Fibroblast of the aortic adventitia (primary cell): Measurements from ENCODE around the gene TOMM7. TPM values are rescaled to one million over a fixed set of nuclear protein-coding genes. Genes with fewer than 3 reads are reported as not detected.
"Not testable (repeated sequence)": the region's sequence is repeated elsewhere in the genome, so short reads cannot be mapped to it uniquely, and the experiment has no call there.

Source experiments
- DNase-seq: peaks from one replicate; pipeline ENCODE4 v3.0.0-alpha.2; 2010; ENCODE audit warnings: low read depth
- H3K4me3 ChIP-seq: 2 replicates; pipeline ENCODE4 v1.5.1; 2011; ENCODE audit warnings: low read depth, mild to moderate bottlenecking, control low read depth, low read length, moderate library complexity
- total RNA-seq: library from RNA; depleted of rRNA; stranded (reverse); fragments of >200 nt; gene quantifications from 2 replicates; pipeline ENCODE4 v1.2.3, GENCODE V29; 2012; ENCODE audit warnings: low replicate concordance
- TF ChIP-seq, protein P1 (sequence below): IDR thresholded peaks from 2 replicates; pipeline ENCODE4 v1.5.1; 2011; ENCODE audit warnings: mild to moderate bottlenecking, low read length, control low read depth, inconsistent platforms; ENCODE audit not compliant: insufficient read depth

TOMM7 gene
- total RNA-seq, 1 donor, result 217 TPM

DNA sequence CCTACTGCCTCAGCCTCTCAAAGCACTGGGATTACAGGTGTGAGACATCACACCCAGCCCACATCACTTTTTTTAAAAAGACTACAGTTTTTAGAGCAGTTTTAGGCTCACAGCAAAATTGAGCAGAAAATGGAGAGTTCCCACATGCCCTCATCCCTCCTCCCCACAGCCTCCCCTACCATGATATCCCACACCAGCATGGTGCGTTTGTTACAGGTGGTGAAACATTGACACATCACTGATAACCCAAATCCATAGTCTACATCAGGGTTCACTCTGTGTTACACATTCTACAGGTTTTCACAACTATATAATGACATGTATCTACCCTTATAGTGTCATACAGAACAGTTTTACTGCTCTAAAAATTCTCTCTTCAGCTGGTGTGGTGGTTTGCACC, 24.3 kb upstream of the TOMM7 start:
- H3K4me3 ChIP-seq, result no peak overlapping the region
- DNase-seq, result no peak
- TF ChIP-seq, protein P1, sequence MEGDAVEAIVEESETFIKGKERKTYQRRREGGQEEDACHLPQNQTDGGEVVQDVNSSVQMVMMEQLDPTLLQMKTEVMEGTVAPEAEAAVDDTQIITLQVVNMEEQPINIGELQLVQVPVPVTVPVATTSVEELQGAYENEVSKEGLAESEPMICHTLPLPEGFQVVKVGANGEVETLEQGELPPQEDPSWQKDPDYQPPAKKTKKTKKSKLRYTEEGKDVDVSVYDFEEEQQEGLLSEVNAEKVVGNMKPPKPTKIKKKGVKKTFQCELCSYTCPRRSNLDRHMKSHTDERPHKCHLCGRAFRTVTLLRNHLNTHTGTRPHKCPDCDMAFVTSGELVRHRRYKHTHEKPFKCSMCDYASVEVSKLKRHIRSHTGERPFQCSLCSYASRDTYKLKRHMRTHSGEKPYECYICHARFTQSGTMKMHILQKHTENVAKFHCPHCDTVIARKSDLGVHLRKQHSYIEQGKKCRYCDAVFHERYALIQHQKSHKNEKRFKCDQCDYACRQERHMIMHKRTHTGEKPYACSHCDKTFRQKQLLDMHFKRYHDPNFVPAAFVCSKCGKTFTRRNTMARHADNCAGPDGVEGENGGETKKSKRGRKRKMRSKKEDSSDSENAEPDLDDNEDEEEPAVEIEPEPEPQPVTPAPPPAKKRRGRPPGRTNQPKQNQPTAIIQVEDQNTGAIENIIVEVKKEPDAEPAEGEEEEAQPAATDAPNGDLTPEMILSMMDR, result no peak

DNA sequence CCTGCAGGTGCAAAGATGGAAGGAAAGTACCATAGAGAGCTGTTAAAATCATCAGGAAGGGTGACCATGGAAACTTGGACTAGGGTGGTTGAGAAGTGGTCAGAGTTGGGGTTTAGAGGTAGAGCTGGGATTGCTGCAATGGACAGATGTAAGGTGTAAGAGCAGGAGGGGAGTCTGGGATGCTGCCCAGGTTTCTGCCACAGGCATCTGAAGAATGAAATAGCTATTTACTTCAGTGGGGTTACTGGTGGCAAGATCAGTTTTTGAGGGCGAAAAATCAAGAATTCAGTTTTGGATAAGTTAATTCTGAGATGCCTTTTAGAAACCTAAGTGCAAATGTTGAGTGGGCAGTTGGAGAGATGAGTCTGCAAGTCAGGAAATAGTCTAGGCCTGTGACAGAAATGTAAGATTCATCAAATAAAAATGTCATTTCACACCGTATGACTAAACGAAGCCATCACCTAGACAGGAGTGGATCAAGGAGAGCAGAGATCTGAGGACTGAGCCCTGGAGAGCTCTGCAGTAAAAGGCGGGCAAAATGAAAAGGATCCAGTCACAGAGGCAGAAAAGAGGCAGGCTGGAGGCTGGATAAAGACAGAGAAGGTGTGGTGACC, 22.7 kb upstream of the TOMM7 start:
- DNase-seq, result no peak
- TF ChIP-seq, protein P1, result no peak

DNA sequence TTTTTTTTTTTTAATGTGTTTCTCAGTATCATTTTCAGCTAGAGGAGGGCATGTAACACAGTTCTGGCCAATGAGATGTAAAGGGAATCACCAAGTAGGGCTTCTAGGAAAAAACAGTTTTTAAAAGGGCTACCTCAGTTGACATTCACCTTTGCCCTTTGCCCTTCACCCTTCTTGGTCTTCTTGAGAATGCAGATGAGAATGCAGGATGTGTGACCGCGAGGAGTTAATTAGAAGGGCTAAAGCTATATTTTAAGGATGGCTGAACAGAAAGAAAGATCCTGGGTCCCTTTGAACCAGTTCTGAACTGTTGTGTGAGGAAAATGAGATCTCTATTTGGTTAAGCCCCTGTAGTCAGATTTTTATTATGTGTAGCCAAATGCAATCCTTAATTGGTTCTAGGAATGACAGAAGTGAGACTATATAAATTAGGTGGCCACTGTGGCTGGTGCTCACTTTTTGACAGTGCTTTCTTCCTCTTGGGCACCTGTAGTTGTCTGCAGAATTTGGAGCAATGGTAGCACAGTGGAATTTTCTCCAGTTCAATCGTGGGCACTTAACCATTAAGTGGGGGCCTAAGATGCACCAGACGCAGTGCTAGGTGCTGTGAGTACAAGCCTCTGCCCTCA, 21.1 kb upstream of the TOMM7 start:
- TF ChIP-seq, protein P1, result no peak
- DNase-seq, result no peak
- no peak overlapping the region for H3K4me3 ChIP-seq

More for the DNA sequence above, 22.7 kb upstream of the TOMM7 start:
- no peak overlapping the region for H3K4me3 ChIP-seq

DNA sequence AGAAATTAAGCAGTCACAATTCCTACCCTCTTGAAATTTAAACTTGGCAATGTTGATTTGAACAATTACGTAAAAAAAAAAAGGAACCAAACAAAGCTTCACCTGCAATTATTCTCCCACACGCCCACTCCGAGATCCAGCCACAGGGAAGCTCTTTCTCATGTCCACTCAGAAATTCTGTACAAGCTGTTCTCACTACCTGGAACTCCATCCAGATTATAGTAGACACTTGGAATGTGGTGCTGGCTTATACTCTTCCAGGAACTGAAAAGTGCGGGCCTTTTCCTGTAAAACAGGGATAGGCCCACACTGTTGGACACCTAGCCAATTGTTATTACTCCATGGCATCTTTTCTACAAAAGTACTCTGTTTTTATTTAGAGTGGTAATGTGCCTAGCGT, 20.3 kb upstream of the TOMM7 start:
- TF ChIP-seq, protein P1, result no peak
- no peak for DNase-seq
- H3K4me3 ChIP-seq, result no peak overlapping the region

DNA sequence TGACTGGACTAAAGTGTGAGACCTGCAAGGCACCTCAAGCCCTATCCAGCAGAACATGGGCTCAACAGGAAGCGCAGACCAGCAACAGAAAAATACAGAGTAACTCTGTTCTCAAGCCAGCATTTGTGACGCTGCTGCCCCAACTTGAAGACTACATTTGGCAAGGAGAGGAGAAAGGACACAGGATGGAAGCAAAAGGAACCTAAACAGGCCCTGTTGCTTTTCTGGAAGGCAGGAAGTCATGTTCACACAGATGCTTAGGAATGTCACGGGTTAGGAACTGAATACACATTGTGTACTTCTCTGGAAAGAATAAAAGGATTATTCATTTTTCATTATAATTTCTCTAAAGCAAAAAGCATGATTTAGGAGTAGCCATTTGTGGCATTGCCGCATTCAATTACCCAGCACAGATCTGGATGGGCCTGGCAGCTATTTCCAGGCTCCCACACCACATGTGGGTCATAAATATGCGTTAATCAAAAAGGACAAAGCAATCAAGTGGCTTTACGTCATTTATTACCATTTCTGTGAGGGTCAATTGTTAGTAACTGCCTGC, 19.8 kb upstream of the TOMM7 start:
- DNase-seq, result no peak
- no peak overlapping the region for H3K4me3 ChIP-seq
- TF ChIP-seq, protein P1, result no peak

DNA sequence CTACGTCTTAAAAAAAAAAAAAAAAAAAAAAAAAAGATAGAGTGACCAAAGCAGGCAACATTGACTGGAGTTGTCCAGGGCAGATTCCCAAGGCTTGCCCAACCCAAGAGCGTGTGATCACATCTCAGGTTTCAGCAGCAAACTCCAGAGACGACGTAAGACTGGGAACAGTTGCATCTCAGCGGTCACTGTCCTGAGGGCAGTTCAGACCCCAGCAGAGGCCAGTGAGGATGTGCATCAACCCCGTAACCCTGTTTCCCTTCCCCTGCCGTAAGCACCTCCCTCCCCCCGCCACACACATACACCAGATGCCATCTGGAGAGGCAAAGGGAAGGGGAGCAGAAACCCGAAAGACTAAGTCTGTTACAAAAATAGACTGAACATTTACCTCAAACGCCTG, 19.3 kb upstream of the TOMM7 start:
- H3K4me3 ChIP-seq, result no peak overlapping the region
- no peak for DNase-seq
- TF ChIP-seq, protein P1, result no peak

DNA sequence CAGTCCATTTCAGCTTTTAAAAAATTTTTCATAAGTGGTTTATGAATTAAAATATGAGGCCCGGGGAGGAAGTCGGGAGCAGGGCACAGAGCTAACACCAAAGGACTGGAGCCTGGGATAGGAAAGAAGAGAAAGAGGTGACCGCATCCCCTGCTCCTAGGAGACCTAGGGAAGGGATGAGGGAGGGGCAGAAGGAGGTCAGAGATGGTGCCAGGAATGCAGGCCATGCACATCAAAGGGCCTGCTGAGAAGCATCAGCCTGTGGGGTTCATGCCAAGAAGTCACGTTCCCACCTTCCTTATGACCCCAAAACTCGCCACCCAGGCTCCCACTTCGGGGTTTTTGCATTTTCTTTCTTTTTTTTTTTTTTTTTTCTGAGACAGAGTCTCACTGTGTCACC, 14.7 kb upstream of the TOMM7 start:
- no peak for DNase-seq
- H3K4me3 ChIP-seq, result no peak overlapping the region
- TF ChIP-seq, protein P1, result no peak

DNA sequence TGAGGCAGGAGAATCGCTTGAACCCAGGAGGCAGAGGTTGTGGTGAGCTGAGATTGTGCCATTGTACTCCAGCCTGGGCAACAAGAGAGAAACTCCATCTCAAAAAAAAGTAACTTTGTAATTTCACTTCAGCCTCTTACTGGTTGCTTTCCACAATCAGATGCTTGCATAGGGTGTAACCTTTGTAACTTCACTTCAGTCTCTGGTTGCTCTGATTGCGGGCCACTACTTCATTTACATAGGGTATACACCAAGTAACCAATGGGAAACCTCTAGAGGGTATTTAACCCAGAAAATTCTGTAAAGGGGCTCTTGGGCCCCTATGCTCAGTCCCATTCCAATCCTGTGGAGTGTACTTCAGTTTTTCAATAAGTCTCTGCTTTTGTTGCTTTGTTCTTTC, 13.9 kb upstream of the TOMM7 start:
- H3K4me3 ChIP-seq, DNase-seq: not testable (repeated sequence)
